IMR-90 (cell line): Measurements from ENCODE around the gene NCS1. TPM values are rescaled to one million over a fixed set of nuclear protein-coding genes. Genes with fewer than 3 reads are reported as not detected.

ENCODE experiments used
- ATAC-seq: fragments of 200-7000 bp; cut with Tn5 transposase; 2 replicates; pipeline ENCODE4 v1.9.1; 2020; ENCODE audit warnings: low read depth, mild to moderate bottlenecking, moderate library complexity
- BruUV-seq: library from RNA; stranded (reverse); fragments of 400-500 nt; replicated peaks from 2 replicates; lab custom pipeline; 2021; lab: Mats Ljungman, UMichigan
- CTCF ChIA-PET: fragments of 300-600 bp; formaldehyde crosslinking; extraction: SDS; loops from one replicate; lab custom pipeline; 2021; ENCODE audit warnings: antibody characterized with exemption; lab: Yijun Ruan, JAX
- POLR2A ChIA-PET: fragments of 300-600 bp; sonication (Branson Sonifier 250); formaldehyde crosslinking; loops from one replicate; lab custom pipeline; 2022; ENCODE audit warnings: antibody characterized with exemption; ENCODE audit not compliant: unreplicated experiment; lab: Charles Lee
- DNase-seq: peaks from one replicate; pipeline ENCODE4 v3.0.0; 2013
- H2AFZ ChIP-seq: replicated peaks from 2 replicates; pipeline ENCODE3; 2013; ENCODE audit warnings: low read length, mild to moderate bottlenecking; ENCODE audit not compliant: poor library complexity
- H2AK5ac ChIP-seq: 2 replicates; pipeline ENCODE4 v1.6.1; 2013; ENCODE audit warnings: low read depth, low read length, inconsistent platforms
- H2AK9ac ChIP-seq: replicated peaks from 2 replicates; pipeline ENCODE3; 2013; ENCODE audit warnings: mild to moderate bottlenecking, low read depth, low read length, moderate library complexity; ENCODE audit not compliant: poor library complexity
- H2BK120ac ChIP-seq: 2 replicates; pipeline ENCODE4 v1.6.1; 2013; ENCODE audit warnings: low read depth, low read length, inconsistent platforms
- H2BK15ac ChIP-seq: 3 replicates; pipeline ENCODE4 v1.6.1; 2013; ENCODE audit warnings: low read depth, low read length, inconsistent platforms
- H2BK20ac ChIP-seq: 2 replicates; pipeline ENCODE4 v1.6.1; 2013; ENCODE audit warnings: low read depth, mild to moderate bottlenecking, inconsistent platforms, low read length, moderate library complexity
- H2BK5ac ChIP-seq: 2 replicates; pipeline ENCODE4 v1.6.1; 2013; ENCODE audit warnings: mild to moderate bottlenecking, low read depth, low read length, inconsistent platforms; ENCODE audit not compliant: poor library complexity, severe bottlenecking
- H3K14ac ChIP-seq: replicated peaks from 2 replicates; pipeline ENCODE4 v1.6.1; 2013; ENCODE audit warnings: low read depth, low read length, inconsistent platforms
- H3K18ac ChIP-seq: 2 replicates; pipeline ENCODE4 v1.6.1; 2013; ENCODE audit warnings: low read depth, low read length, control low read depth
- H3K23ac ChIP-seq: 2 replicates; pipeline ENCODE4 v1.6.1; 2013; ENCODE audit warnings: low read depth, low read length, inconsistent platforms
- H3K27ac ChIP-seq: 2 replicates; pipeline ENCODE4 v1.5.1; 2013; ENCODE audit warnings: mild to moderate bottlenecking, control low read depth, low read length; ENCODE audit not compliant: insufficient read depth
- H3K27me3 ChIP-seq: 2 replicates; pipeline ENCODE4 v1.6.1; 2013; ENCODE audit warnings: low read length; ENCODE audit not compliant: control insufficient read depth, insufficient read depth
- H3K36me3 ChIP-seq: 2 replicates; pipeline ENCODE4 v1.6.1; 2013; ENCODE audit warnings: low read length, mixed read lengths; ENCODE audit not compliant: control insufficient read depth, insufficient read depth
- H3K4ac ChIP-seq: 2 replicates; pipeline ENCODE4 v1.6.1; 2013; ENCODE audit warnings: low read depth, low read length, inconsistent platforms
- H3K4me1 ChIP-seq: 2 replicates; pipeline ENCODE4 v1.6.1; 2013; ENCODE audit warnings: low read length, mixed read lengths; ENCODE audit not compliant: control insufficient read depth, insufficient read depth
- H3K4me2 ChIP-seq: 2 replicates; pipeline ENCODE4 v1.6.1; 2013; ENCODE audit warnings: low read depth, mild to moderate bottlenecking, control low read depth, low read length, moderate library complexity
- H3K4me3 ChIP-seq: 2 replicates; pipeline ENCODE4 v1.5.1; 2013; ENCODE audit warnings: low read depth, mild to moderate bottlenecking, control low read depth, low read length, moderate library complexity; ENCODE audit not compliant: insufficient read depth
- H3K56ac ChIP-seq: 2 replicates; pipeline ENCODE4 v1.6.1; 2013; ENCODE audit warnings: low read length, inconsistent platforms; ENCODE audit not compliant: insufficient read depth; ENCODE audit errors: extremely low read depth
- H3K79me1 ChIP-seq, 2 experiments: 2 replicates each; pipeline ENCODE4 v1.6.1; 2013; ENCODE audit warnings: low read length in 2 of 2, inconsistent platforms in 1 of 2, low read depth in 1 of 2
- H3K9ac ChIP-seq: 2 replicates; pipeline ENCODE4 v1.6.1; 2013; ENCODE audit warnings: low read depth, low read length, control low read depth
- H3K9me1 ChIP-seq: 2 replicates; pipeline ENCODE4 v1.6.1; 2013; ENCODE audit warnings: low read length, inconsistent platforms; ENCODE audit not compliant: insufficient read depth
- H3K9me3 ChIP-seq: 2 replicates; pipeline ENCODE4 v1.6.1; 2013; ENCODE audit warnings: low read length; ENCODE audit not compliant: control insufficient read depth, insufficient read depth
- H4K20me1 ChIP-seq: 2 replicates; pipeline ENCODE4 v1.6.1; 2013; ENCODE audit warnings: low read length, inconsistent platforms; ENCODE audit not compliant: insufficient read depth
- H4K5ac ChIP-seq: 2 replicates; pipeline ENCODE4 v1.6.1; 2013; ENCODE audit warnings: mild to moderate bottlenecking, low read depth, low read length, control low read depth
- H4K8ac ChIP-seq, 2 experiments: 2 replicates each; pipeline ENCODE4 v1.6.1; 2013; ENCODE audit warnings: low read depth in 2 of 2, low read length in 2 of 2, control low read depth in 1 of 2, inconsistent platforms in 1 of 2
- H4K91ac ChIP-seq: 2 replicates; pipeline ENCODE4 v1.6.1; 2013; ENCODE audit warnings: low read depth, low read length, inconsistent platforms; ENCODE audit not compliant: insufficient read depth
- MXI1 ChIP-seq: IDR thresholded peaks from 2 replicates; pipeline ENCODE4 v1.6.1; 2012; ENCODE audit warnings: low read depth, mild to moderate bottlenecking, low read length, moderate library complexity, borderline replicate concordance
- WGBS, 2 experiments: methylation state at CpG; one replicate each; pipeline versions ENCODE4 v1.1.5 to v1.1.7; 2013; ENCODE audit warnings: missing lambda C conversion rate in 2 of 2; ENCODE audit not compliant: insufficient read length in 1 of 2; ENCODE audit errors: extremely low coverage in 2 of 2; 5-methylcytosine and 5-hydroxymethylcytosine counted together
- dilution Hi-C: fragments of 300-500 bp; cut with HindIII; formaldehyde crosslinking; loops from one replicate; pipeline ENCODE4 v1.14.3; 2018; ENCODE audit warnings: low sequenced_read_pairs; ENCODE audit not compliant: unreplicated experiment
- in situ Hi-C: fragments of 300-500 bp; cut with MboI; formaldehyde crosslinking; loops from 3 replicates; pipeline ENCODE4 v1.14.3; 2019; ENCODE audit warnings: low sequenced_read_pairs, inconsistent platforms, mixed read lengths
- intact Hi-C: fragments of 100-400 bp; cut with micrococcal nuclease; formaldehyde crosslinking; loops from 2 replicates; pipeline ENCODE4 v1.10.0; 2022
- polyA plus RNA-seq, 3 experiments: library from polyadenylated mRNA; depleted of rRNA; stranded (reverse); fragments of >200 nt; gene quantifications; 2 replicates each; pipeline ENCODE4 v1.2.3, GENCODE V29; 2012; ENCODE audit warnings: low replicate concordance in 1 of 3
- total RNA-seq: library from RNA; depleted of rRNA; stranded (reverse); fragments of >200 nt; gene quantifications from 2 replicates; pipeline ENCODE4 v1.2.3, GENCODE V29; 2012

The NCS1 gene
- total and polyA plus RNA-seq, 2 of the 4 experiments (the other 2 are of a cell fraction) = 41.0 to 60.5 TPM

DNA sequence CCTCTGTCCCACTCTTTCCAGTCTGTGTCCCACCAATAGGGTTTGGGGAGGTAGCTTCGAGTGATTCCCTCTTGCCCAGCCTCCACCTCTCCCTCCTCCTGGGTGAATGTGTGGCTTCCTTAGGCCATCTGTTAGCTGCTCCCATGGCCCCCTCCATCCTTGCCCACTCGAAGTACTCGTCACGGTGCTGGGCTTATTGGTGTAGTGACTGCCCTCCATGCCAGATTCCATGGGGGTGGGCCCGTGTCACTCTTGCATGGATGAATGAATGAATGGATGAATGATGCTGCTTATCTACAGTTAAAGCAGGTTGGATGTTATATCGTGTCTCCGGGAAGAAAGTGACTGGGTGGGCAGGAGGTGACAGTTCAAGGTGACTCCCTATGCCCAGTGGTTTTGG is 112.5 kb downstream of the NCS1 start:
- dilution Hi-C loops = no loop called here

More for the DNA sequence above, 112.5 kb downstream of the NCS1 start:
- Histone ChIP-seq H3K4me1 (peaks cover 3% of the 10 kb centered on the region; the same call in 1 of the 2 replicates), H4K8ac (no peak overlapping the region), H2AK5ac (no peak overlapping the region), H3K4me3 (no peak overlapping the region), H3K14ac (no peak overlapping the region), H3K4ac (no peak overlapping the region), H3K79me1 (no peaks in the 10 kb centered on the region), H2BK120ac (no peak overlapping the region), H3K27ac (no peak overlapping the region), H2AK9ac (no peak overlapping the region), H3K9ac (no peak overlapping the region), H2AFZ (no peak overlapping the region), H2BK5ac (no peak overlapping the region), H3K56ac (no peak overlapping the region), H3K4me2 (no peak overlapping the region), H4K20me1 (no peaks in the 10 kb centered on the region), H3K18ac (no peak overlapping the region), H3K23ac (no peak overlapping the region), H2BK20ac (no peak overlapping the region), H2BK15ac (no peak overlapping the region), H3K36me3 (no peaks in the 10 kb centered on the region), H3K27me3 (peaks cover 77% of the 10 kb centered on the region), H4K91ac (no peak overlapping the region), H4K5ac (no peak overlapping the region), H3K9me1 (peaks cover 3% of the 10 kb centered on the region), H3K9me3 (no peaks in the 10 kb centered on the region; the same call in 1 of the 2 replicates)
- CTCF ChIA-PET = no interaction called here
- POLR2A ChIA-PET = no interaction called here
- no peak for TF ChIP-seq MXI1
- WGBS, 2 experiments = 75% methylated on average over 4 of the region's 7 CpGs; no CpG with 5 or more reads in 1 of the 2 experiments
- ATAC-seq (no peak), DNase-seq (no peak)
- intact Hi-C loops (no loop called here), in situ Hi-C loops (no loop called here)
- BruUV-seq = no TSS peak
